ENCODE data around the gene TMEM185A. TPM values are rescaled to one million over a fixed set of nuclear protein-coding genes. Genes with fewer than 3 reads are reported as not detected.

Gene TMEM185A
- 25.0 to 29.4 TPM (median 26.9 TPM) in 5 replicates for total RNA-seq (2022; extraction: Qiagen RNA extraction; ENCODE audit: low read depth)

DNA sequence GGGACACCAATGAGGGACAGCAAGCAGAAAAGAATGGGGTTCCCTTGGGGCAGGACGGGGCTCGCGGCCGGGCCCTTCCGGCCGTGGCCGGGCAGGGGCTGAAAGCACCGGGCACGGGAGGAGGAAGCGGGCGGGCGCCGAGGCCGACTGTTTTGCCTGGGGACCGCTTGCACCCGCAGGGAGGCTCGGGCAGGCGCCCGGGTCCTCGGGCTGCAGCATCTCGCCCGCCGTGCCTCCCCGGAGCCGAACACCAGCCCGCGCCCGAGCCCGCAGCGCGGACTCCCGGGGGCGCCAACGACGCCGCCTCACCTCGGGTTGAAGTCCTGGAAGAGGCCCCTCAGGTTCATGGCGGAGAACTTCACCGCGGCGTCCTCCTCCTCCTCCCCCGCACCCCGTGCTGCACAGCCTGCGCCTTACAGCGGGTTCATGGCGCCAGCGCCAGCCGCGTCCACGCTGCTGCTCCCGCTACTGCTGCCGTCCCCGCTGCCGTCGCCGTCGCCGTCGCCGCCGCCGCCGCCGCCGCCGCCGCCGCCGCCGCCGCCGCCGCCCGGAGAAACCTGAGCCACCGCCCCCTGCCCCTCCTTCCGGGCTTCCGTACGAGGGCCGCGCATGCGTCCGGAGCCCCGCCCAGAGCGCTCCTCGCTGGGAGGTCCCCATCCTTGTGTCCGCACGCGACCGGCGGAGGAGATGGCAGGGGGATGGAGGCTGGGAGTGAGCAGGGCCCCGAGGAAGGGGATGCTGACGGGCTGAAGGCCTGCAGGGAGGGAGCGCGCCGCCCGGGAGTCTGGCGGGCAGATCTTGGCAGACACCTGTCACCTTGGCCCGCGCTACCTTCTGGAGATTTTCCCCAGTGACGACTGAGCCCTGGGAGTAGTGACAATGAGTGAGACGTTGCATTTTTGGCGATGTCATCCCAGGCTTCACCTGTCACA, at the start of gene TMEM185A:
Gene TMEM185A (minus strand): TSS at position 559 of the 932 bp plus-strand sequence. CDS start 212 bp downstream, at position 347.

DNA sequence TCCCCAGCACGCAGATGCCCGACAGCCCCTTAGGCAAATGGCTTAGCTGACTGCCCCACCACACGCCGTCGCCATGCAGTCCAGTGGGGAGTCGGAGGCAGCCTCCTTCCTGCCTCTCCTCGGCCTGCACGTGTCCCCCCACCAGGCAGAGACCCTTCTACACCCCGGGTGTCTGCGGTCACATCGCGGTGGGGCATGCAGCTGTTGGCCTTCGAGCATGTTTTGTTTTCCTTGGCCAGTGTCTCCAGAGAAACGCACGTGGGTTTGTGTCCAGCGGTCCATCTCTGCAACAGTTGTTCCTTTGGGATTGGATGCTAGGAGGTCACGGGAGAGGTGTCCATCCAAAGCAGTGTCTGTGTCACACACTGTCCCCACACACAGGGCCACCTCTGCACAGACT, 36.4 kb downstream of the TMEM185A start, which contains the start of gene HSFX2:
Gene HSFX2 (minus strand): TSS at position 101 of the 400 bp plus-strand sequence. CDS start 614 bp downstream, outside the sequence.

DNA sequence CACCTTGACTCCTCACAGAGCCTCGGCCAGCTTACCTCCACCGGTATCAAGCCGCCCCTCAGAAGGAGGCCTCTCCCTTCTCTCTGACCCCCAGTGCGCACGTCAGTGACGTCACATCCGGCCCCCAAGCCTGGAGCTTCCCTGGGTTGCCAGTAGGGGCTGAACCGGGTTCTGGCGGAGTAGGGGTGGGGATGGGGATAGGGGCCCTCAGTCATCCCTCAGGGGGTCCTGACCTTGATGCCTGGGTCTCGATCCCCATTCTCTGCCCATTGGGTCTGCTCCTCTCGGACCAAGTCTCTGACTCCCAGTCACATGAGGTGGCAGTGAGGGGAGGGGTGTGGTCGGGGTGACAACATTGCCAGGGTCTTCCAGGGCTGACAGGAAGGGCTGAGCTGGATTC, 44.2 kb downstream of the TMEM185A start, which contains the start of gene MAGEA9B:
Gene MAGEA9B (minus strand): TSS at position 101 of the 400 bp plus-strand sequence. CDS start 4,280 bp downstream, outside the sequence.

DNA sequence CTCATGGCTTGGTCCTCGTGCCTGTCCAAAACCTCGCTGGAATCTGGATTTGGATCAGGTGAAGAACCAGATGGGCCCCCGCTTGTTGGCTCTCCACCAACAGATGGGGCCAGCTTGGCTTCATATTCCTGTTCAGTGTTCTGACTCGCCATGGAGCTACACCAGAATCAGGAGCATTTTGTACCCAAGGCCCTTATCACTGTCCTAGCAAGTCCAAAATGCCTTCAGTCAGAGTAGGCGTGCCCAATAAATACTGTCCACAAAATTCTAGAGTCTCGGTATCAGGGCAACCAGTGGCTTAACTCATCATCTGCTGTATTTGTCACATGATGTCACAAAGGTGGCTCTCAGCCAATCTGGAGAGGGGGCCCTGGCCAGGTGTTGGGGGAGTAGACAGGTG, 81.9 kb downstream of the TMEM185A start, which contains the start of gene HSFX3:
Gene HSFX3 (minus strand): TSS at position 224 of the 400 bp plus-strand sequence. CDS start 72 bp downstream, at position 152.

Other genes starting within 250 kb of the TMEM185A start
- gene IDS, start 126.5 kb downstream of the TMEM185A start, total RNA-seq (2022; extraction: Qiagen RNA extraction; ENCODE audit: low read depth) = 72.7 to 106 TPM (median 96.9 TPM) in 5 replicates
- 18.8 to 24.6 TPM (median 22.5 TPM) in 5 replicates for gene EOLA1, start 90.8 kb downstream of the TMEM185A start, total RNA-seq (2022; extraction: Qiagen RNA extraction; ENCODE audit: low read depth)
- gene HSFX3, start 81.9 kb downstream of the TMEM185A start, total RNA-seq (2022; extraction: Qiagen RNA extraction; ENCODE audit: low read depth) = not detected in 5 replicates
- gene MAGEA9B, start 44.3 kb downstream of the TMEM185A start, total RNA-seq (2022; extraction: Qiagen RNA extraction; ENCODE audit: low read depth) = not detected in 5 replicates
- 0.20 to 0.30 TPM in 2 of 5 replicates, not detected in the others for gene HSFX2, start 36.5 kb downstream of the TMEM185A start, total RNA-seq (2022; extraction: Qiagen RNA extraction; ENCODE audit: low read depth)
- not detected in 5 replicates for gene MAGEA11, start 80.3 kb upstream of the TMEM185A start, total RNA-seq (2022; extraction: Qiagen RNA extraction; ENCODE audit: low read depth)
- 0.13 to 0.44 TPM (median 0.43 TPM) in 5 replicates for gene HSFX1, start 142.3 kb upstream of the TMEM185A start, total RNA-seq (2022; extraction: Qiagen RNA extraction; ENCODE audit: low read depth)
- not detected in 5 replicates for gene MAGEA9, start 150.1 kb upstream of the TMEM185A start, total RNA-seq (2022; extraction: Qiagen RNA extraction; ENCODE audit: low read depth)
- gene MAGEA8, start 249.4 kb upstream of the TMEM185A start, total RNA-seq (2022; extraction: Qiagen RNA extraction; ENCODE audit: low read depth) = not detected in 5 replicates